Measurements from ENCODE around the gene CD244.

Gene CD244

GRCh38 chr1:160853014-160853413 lies 9.7 kb downstream of the CD244 start:
- TF ChIP-seq CTCF (IDR thresholded peaks at IDR 0.05; ENCODE audit: extremely low read depth, missing control alignments), result no peak

GRCh38 chr1:160850993-160851392 lies 11.7 kb downstream of the CD244 start:
- no peak for TF ChIP-seq CTCF (IDR thresholded peaks at IDR 0.05; ENCODE audit: extremely low read depth, missing control alignments)
- DNase-seq (ENCODE audit: low spot score), result no peak

More at GRCh38 chr1:160853014-160853413, 9.7 kb downstream of the CD244 start:
- DNase-seq (ENCODE audit: low spot score), result no peak

- no peak for TF ChIP-seq CTCF (IDR thresholded peaks at IDR 0.05; ENCODE audit: extremely low read depth, missing control alignments)
- no peak for DNase-seq (ENCODE audit: low spot score)
These were observed 12.1 kb downstream of the CD244 start for GRCh38 chr1:160850541-160850940.

- TF ChIP-seq CTCF (IDR thresholded peaks at IDR 0.05; ENCODE audit: extremely low read depth, missing control alignments), result no peak
- no peak for DNase-seq (ENCODE audit: low spot score)
These were observed 16.4 kb downstream of the CD244 start for GRCh38 chr1:160846281-160846680.

GRCh38 chr1:160844447-160845232 lies 18.0 kb downstream of the CD244 start:
- TF ChIP-seq CTCF (IDR thresholded peaks at IDR 0.05; ENCODE audit: extremely low read depth, missing control alignments), result no peak

GRCh38 chr1:160841079-160841478 lies 21.6 kb downstream of the CD244 start:
- no peak for TF ChIP-seq CTCF (IDR thresholded peaks at IDR 0.05; ENCODE audit: extremely low read depth, missing control alignments)
- DNase-seq (ENCODE audit: low spot score), result no peak

More at GRCh38 chr1:160844447-160845232, 18.0 kb downstream of the CD244 start:
- DNase-seq (ENCODE audit: low spot score), result no peak

GRCh38 chr1:160839746-160840145 lies 22.9 kb downstream of the CD244 start:
- TF ChIP-seq CTCF (IDR thresholded peaks at IDR 0.05; ENCODE audit: extremely low read depth, missing control alignments), result no peak
- no peak for DNase-seq (ENCODE audit: low spot score)
